DMS 273 (cell line): ENCODE results near the gene TDRD5.
"Not testable (repeated sequence)": the region's sequence is repeated elsewhere in the genome, so short reads cannot be mapped to it uniquely, and the experiment has no call there.

ENCODE experiments used
- DNase-seq: peaks from one replicate; lab custom pipeline; 2025; ENCODE audit not compliant: unreplicated experiment; lab: John Stamatoyannopoulos, UW

The TDRD5 gene

GRCh38 chr1:179598631-179599030 is 7.0 kb downstream of the TDRD5 start:
- DNase-seq: no peak

DNA sequence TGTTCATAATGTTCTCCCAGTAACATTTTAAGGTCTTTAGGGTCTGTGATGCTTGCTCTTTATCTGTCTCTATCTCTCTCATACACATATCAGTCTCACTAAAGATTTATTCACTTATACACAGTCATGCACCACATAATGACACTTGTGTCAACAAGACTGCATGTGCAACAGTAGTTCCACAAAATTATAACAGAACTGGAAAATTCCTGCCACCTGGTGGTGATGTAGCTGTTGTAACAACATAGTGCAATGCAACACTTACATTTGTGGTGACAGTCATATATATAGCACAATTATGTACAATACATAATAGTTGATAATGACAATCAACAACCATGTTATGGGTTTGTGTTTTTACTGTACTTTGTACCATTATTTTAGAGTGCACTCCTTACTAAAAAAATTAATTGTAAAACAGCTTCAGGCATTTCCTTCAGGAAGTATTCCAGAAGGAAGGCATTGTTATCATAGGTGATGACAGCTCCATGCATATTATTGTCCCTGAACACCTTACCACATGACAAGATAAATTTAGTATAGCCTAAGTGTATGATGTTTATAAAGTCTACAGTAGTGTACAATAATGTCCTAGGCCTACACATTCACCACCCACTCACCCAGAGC is 8.1 kb downstream of the TDRD5 start:
- peak; percentile 74 for DNase-seq

DNA sequence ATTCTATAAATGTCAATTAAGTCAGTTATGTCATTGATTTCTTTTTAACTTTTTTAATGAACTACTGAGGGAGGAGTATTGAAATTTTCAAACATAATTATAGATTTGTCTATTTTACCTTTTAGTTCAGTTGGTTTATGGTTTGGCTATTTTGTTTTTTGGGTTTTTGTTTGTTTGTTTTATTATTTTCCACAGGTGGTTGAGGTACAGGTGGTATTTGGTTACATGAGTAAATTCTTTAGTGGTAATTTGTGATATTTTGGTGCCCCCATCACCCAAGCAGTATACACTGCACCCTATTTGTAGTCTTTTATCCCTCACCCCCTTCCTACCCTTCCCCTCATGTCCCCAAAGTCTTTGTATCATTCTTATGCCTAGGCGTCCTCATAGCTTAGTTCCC is 9.5 kb downstream of the TDRD5 start:
- DNase-seq: no peak

DNA sequence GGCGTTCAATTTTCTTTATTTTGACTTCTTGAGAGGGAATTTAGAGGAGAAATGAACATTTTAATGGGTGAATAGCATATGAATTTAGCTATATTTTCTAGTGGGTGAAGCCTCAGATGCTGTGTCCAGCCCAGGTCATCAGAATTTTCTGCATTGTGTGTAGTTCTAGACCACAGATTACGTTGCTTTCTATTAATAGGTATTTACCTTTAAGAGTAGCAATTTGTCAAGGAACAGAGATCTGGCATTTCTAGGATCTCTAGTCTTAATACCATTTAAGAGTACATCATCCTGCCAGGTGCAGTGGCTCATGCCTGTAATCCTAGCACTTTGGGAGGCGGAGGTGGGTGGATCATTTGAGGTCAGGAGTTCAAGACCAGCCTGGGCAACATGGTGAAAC is 20.7 kb downstream of the TDRD5 start:
- no peak for DNase-seq

GRCh38 chr1:179630719-179631118 is 39.1 kb downstream of the TDRD5 start:
- DNase-seq: no peak

- DNase-seq: no peak
Observed at GRCh38 chr1:179632868-179633267, 41.2 kb downstream of the TDRD5 start.

DNA sequence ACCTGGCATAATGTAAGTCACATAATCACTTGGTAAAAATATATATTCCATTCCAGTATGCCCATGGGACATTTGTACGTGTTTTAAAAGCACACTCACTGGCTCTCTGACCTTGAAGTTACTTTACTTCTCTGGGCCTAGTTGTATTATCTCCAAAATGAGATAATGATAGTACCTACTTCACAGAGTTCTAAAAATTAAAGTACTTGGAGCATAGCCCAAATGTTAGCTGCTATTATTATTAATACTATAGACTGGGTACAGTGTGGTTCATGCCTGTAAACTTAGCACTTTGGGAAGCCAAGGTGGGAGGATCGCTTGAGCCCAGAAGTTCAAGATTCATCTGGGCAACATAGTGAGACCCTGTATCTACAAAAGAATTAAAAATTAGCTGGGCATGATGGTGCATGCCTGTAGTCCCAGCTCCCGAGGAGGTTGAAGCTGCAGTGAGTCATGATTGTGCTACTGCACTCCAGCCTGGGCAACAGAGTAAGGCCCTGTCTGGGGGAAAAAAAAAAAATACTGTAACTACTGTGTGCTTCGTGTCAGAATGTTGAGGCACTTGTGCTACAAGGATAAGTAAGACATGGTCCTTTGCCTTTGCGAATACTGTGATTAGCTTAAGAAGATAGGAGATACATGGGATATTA is 45.7 kb downstream of the TDRD5 start:
- DNase-seq: no peak

- DNase-seq: no peak
Observed at GRCh38 chr1:179661018-179661417, 69.4 kb downstream of the TDRD5 start.

- DNase-seq: no peak
Observed at GRCh38 chr1:179663810-179664209, 72.2 kb downstream of the TDRD5 start.

GRCh38 chr1:179677882-179678281 is 86.2 kb downstream of the TDRD5 start:
- no peak for DNase-seq

DNA sequence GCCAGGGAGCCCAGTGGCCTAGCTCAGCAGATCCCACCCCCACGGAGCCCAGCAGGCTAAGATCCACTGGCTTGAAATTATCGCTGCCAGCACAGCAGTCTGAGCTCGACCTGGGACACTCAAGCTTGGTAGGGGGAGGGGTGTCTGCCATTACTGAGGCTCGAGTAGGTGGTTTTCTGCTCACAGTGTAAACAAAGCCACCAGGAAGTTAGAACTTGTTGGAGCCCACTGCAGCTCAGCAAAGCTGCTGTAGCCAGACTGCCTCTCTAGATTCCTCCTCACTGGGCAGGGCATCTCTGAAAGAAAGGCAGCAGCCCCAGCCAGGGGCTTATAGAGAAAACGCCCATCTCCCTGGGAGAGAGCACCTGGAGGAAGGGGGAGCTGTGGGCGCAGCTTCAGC is 102.9 kb downstream of the TDRD5 start:
- not testable (repeated sequence) for DNase-seq

- DNase-seq: no peak
Observed at GRCh38 chr1:179702946-179703539, 111.4 kb downstream of the TDRD5 start.

DNA sequence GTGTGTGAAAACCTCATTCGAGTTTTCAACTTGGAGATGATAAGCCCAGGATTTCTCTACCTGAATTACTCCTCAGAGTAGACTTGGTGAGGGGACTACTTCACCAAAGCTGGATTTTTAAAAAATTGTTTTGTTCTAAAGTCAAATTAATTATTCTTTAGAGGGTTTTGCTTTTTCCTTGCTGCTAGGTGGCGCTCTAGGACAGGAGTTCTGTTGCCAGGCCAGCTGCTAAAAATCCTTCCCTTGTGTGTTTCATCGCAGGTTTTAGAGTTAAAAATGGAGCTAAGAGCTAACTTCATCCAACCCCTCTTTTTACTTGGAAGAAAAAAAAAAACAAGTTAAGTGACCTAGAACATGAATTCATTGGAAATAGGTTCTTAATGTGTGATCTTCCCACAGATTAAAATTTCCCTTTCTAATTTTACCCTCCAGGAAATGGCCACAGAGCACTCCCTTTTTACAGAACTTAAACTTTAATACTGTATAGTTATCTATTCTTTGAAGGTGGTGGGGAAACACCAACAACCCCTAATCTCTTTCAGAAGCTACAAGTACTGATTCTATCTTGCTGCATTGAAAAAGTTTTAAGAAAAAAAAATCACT is 114.8 kb downstream of the TDRD5 start:
- peak; percentile 83 for DNase-seq

- no peak for DNase-seq
Observed at GRCh38 chr1:179707406-179707805, 115.8 kb downstream of the TDRD5 start.

GRCh38 chr1:179708434-179709195 is 117.0 kb downstream of the TDRD5 start:
- DNase-seq: peak; percentile 16

DNA sequence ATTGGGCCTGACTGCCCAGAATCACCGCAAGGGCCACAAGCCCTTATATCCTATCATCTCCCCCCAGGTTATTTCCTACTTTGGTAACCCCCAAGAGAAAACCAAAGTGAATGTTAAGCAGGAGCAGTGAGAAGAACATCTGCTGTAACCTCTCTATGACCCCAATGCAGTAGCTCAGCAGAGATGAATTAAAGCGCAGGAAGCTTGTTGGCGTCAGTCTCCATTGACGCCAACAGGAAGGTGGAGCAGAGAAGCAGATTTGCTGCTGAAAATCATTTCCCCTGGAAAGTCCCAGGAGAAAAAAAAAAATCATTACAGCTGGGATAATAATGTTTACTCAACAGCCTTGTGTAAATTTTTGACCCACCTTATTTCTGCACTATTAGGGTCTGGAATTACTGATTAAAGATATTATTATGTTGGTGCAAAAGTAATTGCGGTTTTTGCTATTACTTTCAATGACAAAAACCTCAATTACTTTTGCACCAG is 118.3 kb downstream of the TDRD5 start:
- peak; percentile 78 for DNase-seq

DNA sequence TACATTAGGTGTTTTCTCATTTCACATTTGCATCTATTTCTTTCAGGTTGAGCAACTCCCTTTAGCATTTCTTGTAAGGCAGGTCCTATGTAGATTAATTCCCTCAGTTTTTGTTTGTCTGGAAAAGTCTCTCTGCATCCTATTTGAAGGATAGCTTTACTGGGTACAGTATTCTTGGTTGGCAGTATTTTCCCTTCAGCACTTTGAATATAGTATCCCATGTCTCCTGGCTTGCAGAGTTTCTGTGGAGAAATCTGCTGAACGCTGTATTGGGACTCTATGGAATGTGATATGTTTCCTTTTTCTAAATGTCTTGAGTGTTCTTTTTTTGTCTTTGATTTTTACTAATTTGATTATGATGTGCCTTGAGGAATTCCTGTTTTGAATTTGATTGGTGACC is 122.5 kb downstream of the TDRD5 start:
- DNase-seq: no peak

DNA sequence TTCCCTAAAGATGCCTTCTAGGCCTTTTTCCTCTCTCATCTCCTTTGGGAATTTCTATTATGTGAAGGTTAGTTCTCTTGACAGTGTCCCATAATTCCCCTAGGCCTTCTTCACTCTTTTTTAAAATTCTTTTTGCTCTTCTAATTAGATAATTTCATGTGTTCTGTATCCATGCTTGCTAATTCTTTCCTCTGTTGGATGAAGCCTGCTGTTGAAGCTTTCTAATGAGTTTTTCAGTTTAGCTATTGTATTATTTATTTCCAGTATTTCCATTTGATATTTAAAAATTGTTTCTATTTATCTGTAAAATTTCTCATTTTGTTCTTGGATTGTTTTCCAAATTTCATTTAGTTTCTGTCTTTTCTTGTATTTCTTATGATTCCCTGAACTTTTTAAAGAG is 123.0 kb downstream of the TDRD5 start:
- DNase-seq: no peak

- DNase-seq: no peak
Observed at GRCh38 chr1:179719272-179719671, 127.6 kb downstream of the TDRD5 start.

DNA sequence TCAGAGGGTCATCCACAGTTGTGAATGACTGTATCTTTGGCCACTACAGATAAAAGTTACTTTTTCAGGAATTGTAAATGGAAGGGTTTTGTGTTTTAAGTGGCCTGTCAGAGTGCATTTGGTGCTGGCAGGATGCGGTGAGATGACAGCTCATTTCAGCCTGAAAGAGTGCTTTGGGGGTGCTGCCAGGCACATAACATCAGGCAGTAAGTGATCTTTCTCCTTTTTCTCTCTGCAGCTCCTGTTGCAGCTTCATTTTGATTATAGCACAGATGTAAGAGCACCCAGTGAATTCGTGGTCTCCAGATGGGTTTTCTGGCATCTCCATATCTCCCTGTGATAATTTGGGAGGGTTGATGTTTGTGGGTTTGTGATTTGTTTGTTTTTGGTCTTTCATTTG is 136.6 kb downstream of the TDRD5 start:
- peak; percentile 24 for DNase-seq

DNA sequence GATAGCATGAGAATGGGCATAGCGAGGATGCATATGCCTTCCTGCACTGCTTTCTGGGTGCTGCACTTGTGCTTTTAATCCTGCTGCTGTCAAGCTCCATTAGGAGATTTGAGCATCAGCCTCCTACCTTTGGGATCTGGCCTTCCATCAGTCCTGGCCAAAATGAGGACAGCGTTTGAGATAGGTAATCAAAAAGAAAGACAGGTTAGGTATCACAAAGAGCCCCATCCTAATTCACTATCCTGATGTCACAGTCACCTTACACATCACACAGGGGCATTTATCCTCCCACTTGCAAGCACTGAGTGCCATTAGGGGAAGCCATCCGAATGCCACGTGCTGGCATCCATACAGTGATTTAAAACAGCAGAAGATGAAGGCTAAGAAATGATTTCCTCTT is 138.2 kb downstream of the TDRD5 start:
- no peak for DNase-seq
